GM11168 (cell line): Measurements from ENCODE around the gene ABCB10.
"Not testable (repeated sequence)": the region's sequence is repeated elsewhere in the genome, so short reads cannot be mapped to it uniquely, and the experiment has no call there.

ENCODE experiments used
- in situ Hi-C: fragments of 300-500 bp; cut with MboI; formaldehyde crosslinking; loops from one replicate; pipeline ENCODE4 v1.12.0; 2022; ENCODE audit warnings: low sequenced_read_pairs; ENCODE audit not compliant: unreplicated experiment

Gene ABCB10

DNA sequence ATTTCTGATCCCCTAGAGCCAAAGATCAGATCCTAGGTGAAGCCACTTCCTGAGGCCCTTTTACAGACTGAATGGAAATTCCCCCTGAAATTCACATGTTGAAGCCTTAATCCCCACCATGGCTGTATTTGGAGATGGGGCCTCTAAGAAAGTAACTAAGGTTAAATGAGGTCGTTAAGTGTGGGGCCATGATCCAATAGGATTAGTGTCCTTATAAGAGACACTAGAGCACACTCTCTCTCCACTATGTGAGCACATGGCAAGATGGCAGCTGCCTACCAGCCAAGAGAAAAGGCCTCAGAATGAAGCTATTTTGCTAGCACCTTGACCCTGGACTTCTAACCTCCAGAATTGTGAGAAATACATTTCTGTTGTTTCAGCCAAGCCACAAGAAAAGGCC is 13.9 kb downstream of the ABCB10 start:
- in situ Hi-C loops = no loop called here

- in situ Hi-C loops = no loop called here
These were observed 18.5 kb downstream of the ABCB10 start for GRCh38 chr1:229539863-229540506.

DNA sequence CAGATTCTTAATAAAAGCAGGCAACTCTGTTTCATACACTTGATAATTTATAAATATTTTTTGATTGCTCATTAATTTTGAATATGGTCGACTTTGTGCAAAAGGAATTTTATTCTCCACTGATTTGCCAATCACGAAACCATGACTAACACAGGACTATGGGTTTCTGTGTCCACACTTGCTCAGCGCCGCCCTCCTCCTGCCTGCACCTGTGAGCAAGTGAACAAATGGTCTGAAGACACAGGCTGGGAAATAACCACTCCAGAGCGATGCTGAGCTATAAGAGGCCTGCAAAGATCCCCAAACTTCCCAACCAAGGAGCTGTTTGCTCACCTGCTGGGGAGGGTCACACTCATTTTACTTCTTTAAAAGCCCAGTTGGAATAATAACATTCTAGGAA is 19.6 kb downstream of the ABCB10 start:
- in situ Hi-C loops = no loop called here

DNA sequence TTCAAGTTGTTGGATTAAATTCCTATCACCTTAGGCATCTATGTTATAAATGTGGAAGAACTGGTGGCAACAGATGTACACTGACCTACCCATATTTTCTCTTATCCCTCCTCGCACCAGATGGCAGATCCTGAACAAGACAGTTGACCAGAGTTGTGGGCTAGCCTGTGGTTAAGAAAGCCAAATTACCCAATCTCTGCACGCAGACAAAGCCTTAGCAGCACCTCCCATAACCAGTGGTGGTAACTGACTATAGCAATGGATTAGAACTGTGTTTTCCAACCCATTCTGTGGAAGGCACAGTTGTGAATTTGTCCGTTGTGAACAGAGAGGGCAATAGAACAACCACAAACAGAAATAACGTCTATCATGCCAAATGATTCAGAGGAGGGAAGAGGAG is 20.6 kb downstream of the ABCB10 start:
- in situ Hi-C loops = no loop called here

GRCh38 chr1:229536982-229537381 is 21.5 kb downstream of the ABCB10 start:
- in situ Hi-C loops = no loop called here

- in situ Hi-C loops = no loop called here
These were observed 23.3 kb downstream of the ABCB10 start for GRCh38 chr1:229535230-229535629.

DNA sequence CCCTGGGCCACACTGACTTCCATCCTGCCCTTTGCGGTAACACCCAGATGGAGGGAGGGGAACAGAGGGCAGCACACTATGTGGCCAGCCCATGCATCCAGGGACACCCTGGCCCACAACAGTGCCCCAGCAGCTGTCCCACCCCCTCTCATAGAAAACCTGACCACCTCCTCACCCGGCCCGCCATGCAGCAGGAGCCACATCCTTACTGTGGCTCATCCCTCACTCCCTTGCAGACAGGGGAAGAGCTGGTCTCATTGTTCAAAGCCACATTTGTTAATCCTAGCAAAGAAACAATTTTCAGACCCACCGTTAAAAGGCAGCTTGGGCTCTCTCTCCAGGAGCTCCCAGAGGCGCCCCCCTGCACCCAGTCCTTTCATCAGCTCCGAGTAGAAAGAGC is 27.2 kb downstream of the ABCB10 start:
- in situ Hi-C loops = no loop called here

- in situ Hi-C loops = no loop called here
These were observed 28.9 kb downstream of the ABCB10 start for GRCh38 chr1:229529639-229530038.

- in situ Hi-C loops = no loop called here
These were observed 31.8 kb downstream of the ABCB10 start for GRCh38 chr1:229526695-229527094.

DNA sequence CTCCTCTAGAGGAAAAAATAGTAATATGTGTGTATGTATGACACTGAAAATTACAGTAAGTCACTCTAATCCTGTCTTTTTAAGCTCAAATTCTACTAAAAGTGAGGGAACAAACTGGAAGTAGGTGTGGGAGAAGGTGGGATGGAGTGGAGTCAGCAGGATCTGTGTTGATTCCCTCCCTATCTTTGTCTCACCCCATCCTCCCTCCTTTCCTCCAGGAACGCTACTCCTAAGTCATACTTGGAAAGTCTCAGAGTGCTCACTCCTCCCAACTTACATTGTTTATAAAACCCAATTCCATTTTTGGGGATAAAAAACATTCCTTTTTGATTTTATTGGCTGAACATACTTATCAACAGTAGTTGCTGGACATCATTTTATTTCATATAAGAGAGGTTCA is 35.5 kb downstream of the ABCB10 start:
- in situ Hi-C loops = no loop called here

DNA sequence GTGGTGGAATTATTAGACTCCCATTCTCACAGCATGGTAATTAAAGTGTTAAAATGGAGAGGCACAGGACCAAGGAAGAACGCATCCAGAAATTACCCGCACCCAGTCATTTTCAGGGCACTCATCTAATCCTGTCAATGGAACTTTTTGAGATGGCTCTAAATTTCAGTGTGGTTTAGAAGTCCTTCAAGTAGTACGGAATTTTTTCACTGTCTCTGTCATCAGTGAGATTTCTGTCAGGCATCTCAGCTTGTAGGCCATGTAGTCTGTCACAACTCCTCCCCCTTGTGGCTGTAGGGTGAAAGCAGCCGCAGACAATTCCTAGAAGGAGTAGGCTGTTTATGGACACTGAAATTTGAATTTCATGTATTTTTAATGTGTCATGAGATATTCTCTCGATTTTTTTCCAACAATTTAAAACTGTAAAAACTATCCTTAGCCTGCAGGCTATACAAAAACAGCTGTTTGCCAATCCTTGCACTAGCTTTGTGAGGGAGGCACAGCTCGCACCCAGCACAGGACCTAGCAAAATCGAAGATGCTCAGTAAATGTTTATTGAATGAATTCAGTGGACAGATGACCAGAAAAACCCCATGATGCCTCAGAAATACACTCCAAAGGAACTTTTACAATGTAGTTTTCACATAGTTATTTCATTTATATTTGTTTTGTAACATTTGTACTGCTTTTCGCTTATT is 43.8 kb downstream of the ABCB10 start:
- in situ Hi-C loops = no loop called here

GRCh38 chr1:229511625-229512024 is 46.9 kb downstream of the ABCB10 start:
- in situ Hi-C loops = not testable (repeated sequence)

DNA sequence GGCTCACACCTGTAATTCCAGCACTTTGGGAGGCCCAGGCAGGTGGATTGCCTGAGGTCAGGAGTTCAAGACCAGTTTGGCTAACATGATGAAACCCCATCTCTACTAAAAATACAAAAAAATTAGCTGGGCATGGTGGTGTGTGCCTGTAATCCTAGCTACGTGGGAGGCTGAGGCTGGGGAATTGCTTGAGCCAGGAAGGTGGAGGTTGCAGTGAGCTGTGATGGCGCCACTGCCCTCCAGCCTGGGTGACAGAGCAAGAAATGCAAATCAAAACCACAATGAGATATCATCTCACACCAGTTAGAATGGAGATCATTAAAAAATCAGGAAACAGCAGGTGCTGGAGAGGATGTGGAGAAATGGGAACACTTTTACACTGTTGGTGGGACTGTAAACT is 47.3 kb downstream of the ABCB10 start:
- in situ Hi-C loops = not testable (repeated sequence)

DNA sequence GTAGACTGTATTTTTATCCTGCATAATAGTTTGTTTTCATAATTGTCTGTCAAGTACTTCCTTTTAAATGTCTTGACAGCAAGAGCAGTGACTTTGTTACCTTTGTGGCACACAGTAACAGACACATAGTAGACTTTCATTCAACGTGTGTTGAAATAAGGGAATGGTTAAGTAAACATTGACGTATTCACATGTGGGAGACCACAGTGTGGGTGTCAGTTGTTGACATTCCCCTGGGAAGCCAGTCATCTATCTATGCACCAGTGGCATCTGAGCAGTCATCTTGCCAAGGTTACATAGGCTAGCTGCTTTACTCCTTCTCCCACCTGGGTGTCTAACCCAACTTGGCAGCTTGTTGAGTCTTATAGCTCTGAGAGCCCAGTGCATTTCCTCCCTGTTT is 48.9 kb downstream of the ABCB10 start:
- in situ Hi-C loops = no loop called here

GRCh38 chr1:229508823-229509337 is 49.6 kb downstream of the ABCB10 start:
- in situ Hi-C loops = no loop called here

DNA sequence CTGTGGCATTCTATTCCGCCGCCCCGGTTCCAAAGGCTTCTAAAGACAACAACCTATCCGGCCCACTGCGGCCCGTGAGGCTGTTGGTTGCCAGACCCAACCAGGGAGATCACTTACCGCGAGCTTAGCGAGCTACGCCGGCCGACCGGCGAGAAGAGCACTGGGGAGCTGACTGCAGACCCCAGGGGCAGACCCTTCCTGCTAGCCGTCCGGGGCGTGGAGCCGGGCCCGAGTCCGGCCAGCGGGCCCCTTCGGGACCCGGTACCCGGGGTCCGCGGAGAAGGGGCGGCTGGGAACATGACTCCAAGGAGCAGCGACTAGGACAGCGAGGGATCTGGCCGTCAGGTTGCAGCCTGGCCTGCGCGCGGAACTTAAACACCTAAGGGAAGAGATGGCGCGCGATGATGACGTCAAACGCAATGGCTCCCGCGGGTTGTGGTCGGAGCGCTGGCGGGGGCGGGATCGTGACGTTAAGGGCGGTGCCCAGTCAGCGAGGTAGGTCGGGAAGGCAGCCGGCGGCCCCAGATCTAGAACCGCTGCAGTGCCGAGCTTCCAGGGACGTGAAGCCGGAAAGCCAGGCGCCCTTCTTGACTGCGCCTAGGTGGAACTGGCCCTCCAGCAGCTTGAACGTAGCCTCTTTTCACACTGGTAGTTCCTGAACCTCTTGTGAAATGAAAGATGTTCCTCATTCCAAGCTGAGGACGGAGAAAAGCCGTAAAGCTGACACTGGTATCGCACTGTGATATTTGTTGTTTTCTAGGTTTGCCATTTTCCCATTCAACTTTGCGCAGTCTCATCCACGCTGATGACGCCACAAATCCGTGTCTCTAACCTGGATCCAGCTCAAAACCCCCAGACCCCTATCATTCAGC is 50.3 kb downstream of the ABCB10 start, which contains the start of gene NUP133:
NUP133 (minus strand) TSS at position 391 of the 872 bp plus-strand sequence; CDS start at position 299, 92 bp downstream.
- in situ Hi-C loops = no loop called here

GRCh38 chr1:229507502-229507901 is 51.0 kb downstream of the ABCB10 start:
- in situ Hi-C loops = no loop called here

DNA sequence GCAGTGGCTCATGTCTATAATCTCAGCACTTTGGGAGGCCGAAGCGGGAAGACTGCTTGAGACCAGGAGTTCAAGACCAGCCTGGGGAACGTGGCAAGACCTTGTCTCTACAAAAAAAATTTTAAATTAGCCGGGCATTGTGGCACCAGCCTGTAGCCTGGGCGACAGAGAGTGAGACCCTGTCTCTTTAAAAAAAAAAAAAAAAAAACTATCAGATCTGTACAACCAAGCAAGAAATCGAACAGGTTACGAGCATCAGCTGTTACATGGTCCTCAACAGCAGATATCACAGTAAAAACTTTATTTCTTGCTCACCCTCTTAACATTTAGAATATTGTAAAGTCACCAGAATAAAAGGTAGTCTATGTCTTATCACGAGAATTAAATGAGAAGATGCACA is 51.9 kb downstream of the ABCB10 start:
- in situ Hi-C loops = no loop called here

- in situ Hi-C loops = no loop called here
These were observed 62.7 kb downstream of the ABCB10 start for GRCh38 chr1:229495782-229496181.

DNA sequence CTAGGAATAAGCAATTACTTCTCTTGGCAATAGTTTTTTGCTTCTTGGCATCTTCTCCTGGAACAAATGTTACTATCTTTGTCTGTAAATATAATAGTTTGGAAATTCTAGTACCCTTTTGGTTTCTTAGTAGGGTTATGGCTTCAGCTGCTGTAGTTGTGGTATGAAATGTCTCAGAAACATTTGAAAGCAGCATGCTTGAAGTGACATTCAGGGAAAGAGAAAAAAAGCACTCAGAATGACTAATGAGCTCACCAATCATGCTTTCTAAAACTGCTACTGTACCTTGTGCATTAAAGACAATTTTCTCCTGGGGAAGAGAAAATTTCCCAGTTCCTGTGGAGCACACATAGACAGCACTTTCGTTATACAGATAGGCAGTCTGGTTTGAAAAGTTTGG is 71.3 kb downstream of the ABCB10 start:
- in situ Hi-C loops = no loop called here

GRCh38 chr1:229485318-229485717 is 73.2 kb downstream of the ABCB10 start:
- in situ Hi-C loops = no loop called here
